Vagina (tissue), 2 donors: Measurements from ENCODE around the gene SIGLECL1. TPM values are rescaled to one million over a fixed set of nuclear protein-coding genes. Genes with fewer than 3 reads are reported as not detected.
"Not testable (repeated sequence)": the region's sequence is repeated elsewhere in the genome, so short reads cannot be mapped to it uniquely, and the experiment has no call there.

Source experiments
- DNase-seq, 2 donors: peaks; one replicate each; pipeline ENCODE4 v3.0.0-alpha.2; 2017; ENCODE audit errors: extremely low spot score in 2 of 2
- H3K27ac ChIP-seq: fragments of 200-600 bp; sonication (generic); one replicate; pipeline ENCODE4 v1.5.1; 2019
- H3K27me3 ChIP-seq: fragments of 200-600 bp; sonication (generic); one replicate; pipeline ENCODE4 v1.5.1; 2019
- H3K36me3 ChIP-seq, 2 donors: fragments of 200-600 bp; sonication (generic); one replicate each; pipeline ENCODE4 v1.5.1; 2017 to 2019
- H3K4me1 ChIP-seq: fragments of 200-600 bp; sonication (generic); one replicate; pipeline ENCODE4 v1.5.1; 2019
- H3K4me3 ChIP-seq, 2 donors: fragments of 200-600 bp; sonication (generic); 1 replicate in 1 of 2; 2 replicates in 1 of 2; pipeline ENCODE4 v1.5.1; 2016 to 2019
- H3K9me3 ChIP-seq: fragments of 200-600 bp; sonication (generic); one replicate; pipeline ENCODE4 v1.5.1; 2019
- POLR2A ChIP-seq, 2 donors: fragments of 450-650 bp; IDR thresholded peaks; one replicate each; pipeline ENCODE4 v1.6.1; 2017; ENCODE audit warnings: antibody characterized with exemption in 2 of 2, mild to moderate bottlenecking in 2 of 2, moderate library complexity in 2 of 2
- POLR2AphosphoS5 ChIP-seq, 2 donors: sonication (generic); formaldehyde crosslinking; IDR thresholded peaks; one replicate each; pipeline ENCODE4 v1.9.0; 2017; ENCODE audit warnings: antibody characterized with exemption in 2 of 2, mild to moderate bottlenecking in 2 of 2, low read depth in 1 of 2; ENCODE audit not compliant: insufficient read depth in 1 of 2
- intact Hi-C: fragments of 100-400 bp; cut with DNase I; formaldehyde crosslinking; loops from one replicate; pipeline ENCODE4 v1.15.1; 2023
- total RNA-seq: library from RNA; depleted of rRNA; stranded (reverse); fragments of >200 nt; gene quantifications from one replicate; pipeline ENCODE4 v1.2.3, GENCODE V29; 2016
- TF ChIP-seq, protein P1 (sequence below), 3 experiments: fragments of 450-650 bp in 2 of 3; fragments of 200-600 bp in 1 of 3; sonication (generic) in 1 of 3; IDR thresholded peaks; one replicate each; pipeline ENCODE4 v1.5.1; 2017 to 2019; ENCODE audit warnings: antibody characterized with exemption in 3 of 3, mild to moderate bottlenecking in 2 of 3, moderate library complexity in 2 of 3

SIGLECL1 gene
- total RNA-seq, 1 donor from 2014 or later = not detected

DNA sequence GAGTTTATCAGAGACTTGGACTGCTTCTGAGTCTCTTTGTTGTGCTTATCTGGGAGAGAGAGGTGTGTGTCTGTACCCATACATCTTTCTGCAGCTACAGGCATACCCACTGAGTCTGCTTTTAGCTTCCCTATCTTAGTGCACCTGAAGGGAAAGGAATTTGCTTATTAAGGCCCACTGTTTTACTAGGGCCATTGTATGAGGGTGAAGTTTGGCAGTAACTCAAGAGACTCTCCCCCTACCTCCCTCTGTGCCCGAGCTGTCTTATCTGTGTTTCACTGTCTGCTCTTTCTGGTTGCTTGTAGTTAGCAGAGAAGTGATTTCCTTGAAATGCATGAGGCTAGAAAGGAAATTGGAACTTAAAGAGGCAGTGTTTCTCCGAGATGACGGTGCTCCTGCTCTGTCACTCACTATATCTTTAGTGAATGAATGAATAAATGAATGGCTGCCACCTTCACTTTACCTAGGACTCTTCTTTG, 26.7 kb upstream of the SIGLECL1 start:
- DNase-seq = no peak
- H3K36me3 ChIP-seq = no peaks in the 10 kb centered on the region
- no peaks in the 10 kb centered on the region for H3K27me3 ChIP-seq
- H3K9me3 ChIP-seq = no peaks in the 10 kb centered on the region
- TF ChIP-seq, protein P1, sequence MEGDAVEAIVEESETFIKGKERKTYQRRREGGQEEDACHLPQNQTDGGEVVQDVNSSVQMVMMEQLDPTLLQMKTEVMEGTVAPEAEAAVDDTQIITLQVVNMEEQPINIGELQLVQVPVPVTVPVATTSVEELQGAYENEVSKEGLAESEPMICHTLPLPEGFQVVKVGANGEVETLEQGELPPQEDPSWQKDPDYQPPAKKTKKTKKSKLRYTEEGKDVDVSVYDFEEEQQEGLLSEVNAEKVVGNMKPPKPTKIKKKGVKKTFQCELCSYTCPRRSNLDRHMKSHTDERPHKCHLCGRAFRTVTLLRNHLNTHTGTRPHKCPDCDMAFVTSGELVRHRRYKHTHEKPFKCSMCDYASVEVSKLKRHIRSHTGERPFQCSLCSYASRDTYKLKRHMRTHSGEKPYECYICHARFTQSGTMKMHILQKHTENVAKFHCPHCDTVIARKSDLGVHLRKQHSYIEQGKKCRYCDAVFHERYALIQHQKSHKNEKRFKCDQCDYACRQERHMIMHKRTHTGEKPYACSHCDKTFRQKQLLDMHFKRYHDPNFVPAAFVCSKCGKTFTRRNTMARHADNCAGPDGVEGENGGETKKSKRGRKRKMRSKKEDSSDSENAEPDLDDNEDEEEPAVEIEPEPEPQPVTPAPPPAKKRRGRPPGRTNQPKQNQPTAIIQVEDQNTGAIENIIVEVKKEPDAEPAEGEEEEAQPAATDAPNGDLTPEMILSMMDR (IDR thresholded peaks at IDR 0.05) = no peak
- TF ChIP-seq POLR2A (IDR thresholded peaks at IDR 0.05) = no peak
- TF ChIP-seq POLR2AphosphoS5 (IDR thresholded peaks at IDR 0.05; ENCODE audit: insufficient read depth in 1 of 2, low read depth in 1 of 2) = no peak
- H3K27ac ChIP-seq = no peak overlapping the region
- no peaks in the 10 kb centered on the region for H3K4me1 ChIP-seq
- intact Hi-C loops = no loop called here
- H3K4me3 ChIP-seq = no peak overlapping the region

GRCh38 chr19:51224898-51225393, 25.9 kb upstream of the SIGLECL1 start, which contains the start of gene CD33:
Gene CD33 (plus strand): TSS chr19:51225080. CDS start chr19:51225119, 39 bp downstream.
- H3K27me3 ChIP-seq, intact Hi-C loops, DNase-seq, H3K27ac ChIP-seq, H3K4me1 ChIP-seq, H3K9me3 ChIP-seq, H3K36me3 ChIP-seq: not testable (repeated sequence)
- H3K4me3 ChIP-seq = peak within 1 kb of the TSS in 1 of 2 donors; percentile 1

DNA sequence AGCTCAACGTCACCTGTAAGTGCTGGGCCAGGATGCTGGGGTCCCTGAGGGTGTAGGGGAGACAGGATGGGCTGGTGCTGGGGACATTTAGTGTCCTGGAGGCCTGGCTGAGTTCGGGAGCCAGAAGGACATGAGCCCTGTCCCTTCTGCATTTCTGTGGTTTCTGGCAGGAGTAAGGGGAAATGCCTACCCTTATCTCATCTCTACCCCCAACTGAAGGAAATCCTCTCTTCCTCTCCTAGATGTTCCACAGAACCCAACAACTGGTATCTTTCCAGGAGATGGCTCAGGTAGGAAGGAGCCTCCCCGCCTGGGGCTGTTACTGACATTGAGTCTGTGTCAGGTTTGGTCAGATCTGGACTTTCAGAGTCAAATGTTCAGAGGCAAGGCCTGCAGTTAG, 24.8 kb upstream of the SIGLECL1 start:
- Histone ChIP-seq H3K9me3 (no peaks in the 10 kb centered on the region), H3K36me3 (no peaks in the 10 kb centered on the region), H3K27me3 (no peaks in the 10 kb centered on the region), H3K27ac (no peak overlapping the region), H3K4me1 (no peaks in the 10 kb centered on the region), H3K4me3 (no peak overlapping the region)
- intact Hi-C loops = no loop called here
- DNase-seq = no peak
- TF ChIP-seq POLR2A (IDR thresholded peaks at IDR 0.05) = no peak
- TF ChIP-seq, protein P1 (IDR thresholded peaks at IDR 0.05) = no peak
- TF ChIP-seq POLR2AphosphoS5 (IDR thresholded peaks at IDR 0.05; ENCODE audit: insufficient read depth in 1 of 2, low read depth in 1 of 2) = no peak

- no peaks in the 10 kb centered on the region for H3K36me3 ChIP-seq
- TF ChIP-seq POLR2A (IDR thresholded peaks at IDR 0.05) (no peak), POLR2AphosphoS5 (IDR thresholded peaks at IDR 0.05; ENCODE audit: insufficient read depth in 1 of 2, low read depth in 1 of 2) (no peak)
- TF ChIP-seq, protein P1 (IDR thresholded peaks at IDR 0.05) = no peak
Measured at GRCh38 chr19:51227326-51227725, 23.6 kb upstream of the SIGLECL1 start.

DNA sequence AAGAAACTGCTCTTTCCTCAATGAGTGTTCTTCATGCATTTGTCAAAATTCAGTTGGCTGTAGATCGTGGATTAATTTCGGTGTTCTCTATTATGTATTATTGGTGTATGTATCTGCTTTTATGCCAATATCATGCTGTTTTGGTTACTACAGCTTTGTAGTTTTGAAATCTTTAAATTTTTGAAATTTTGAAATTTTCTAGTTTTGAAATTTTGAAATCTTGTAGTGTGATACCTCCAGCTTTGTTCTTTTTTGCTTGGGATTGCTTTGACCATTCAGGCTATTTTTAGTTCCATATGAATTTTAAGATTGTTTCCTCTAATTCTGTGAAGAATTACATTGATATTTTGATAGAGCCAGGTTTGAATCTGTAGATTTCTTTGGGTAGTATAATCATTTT, 22.9 kb upstream of the SIGLECL1 start:
- TF ChIP-seq POLR2AphosphoS5 (IDR thresholded peaks at IDR 0.05; ENCODE audit: insufficient read depth in 1 of 2, low read depth in 1 of 2) (no peak), POLR2A (IDR thresholded peaks at IDR 0.05) (no peak)
- TF ChIP-seq, protein P1 (IDR thresholded peaks at IDR 0.05) = no peak
- no peaks in the 10 kb centered on the region for H3K36me3 ChIP-seq
- no peak for DNase-seq
- no peak overlapping the region for H3K27ac ChIP-seq
- no peak overlapping the region for H3K4me3 ChIP-seq
- no peaks in the 10 kb centered on the region for H3K9me3 ChIP-seq
- H3K4me1 ChIP-seq = no peaks in the 10 kb centered on the region
- H3K27me3 ChIP-seq = no peaks in the 10 kb centered on the region
- intact Hi-C loops = no loop called here

More at GRCh38 chr19:51227326-51227725, 23.6 kb upstream of the SIGLECL1 start:
- Histone ChIP-seq H3K4me1 (no peaks in the 10 kb centered on the region), H3K27me3 (no peaks in the 10 kb centered on the region), H3K4me3 (no peak overlapping the region), H3K27ac (no peak overlapping the region), H3K9me3 (no peaks in the 10 kb centered on the region)
- DNase-seq = no peak
- intact Hi-C loops = no loop called here
